C4-2B (cell line): ENCODE results near the gene MRC2.

Source experiments
- H3K27ac ChIP-seq: fragments of 450-650 bp; 2 replicates; pipeline ENCODE4 v1.5.1; 2017
- CTCF ChIP-seq: fragments of 450-650 bp; conservative IDR thresholded peaks from 2 replicates; pipeline ENCODE4 v1.5.1; 2017; ENCODE audit warnings: mild to moderate bottlenecking
- ZFX ChIP-seq: fragments of 450-650 bp; IDR thresholded peaks from 2 replicates; pipeline ENCODE4 v1.6.1; 2017

Gene MRC2

GRCh38 chr17:62653002-62653825 lies 25.7 kb downstream of the MRC2 start:
- peak overlapping the region; percentile 60 for H3K27ac ChIP-seq
- no peak for TF ChIP-seq ZFX
- TF ChIP-seq CTCF = no peak

GRCh38 chr17:62653826-62654761 lies 26.6 kb downstream of the MRC2 start:
- TF ChIP-seq ZFX = no peak
- no peak for TF ChIP-seq CTCF
- no peak overlapping the region for H3K27ac ChIP-seq

- TF ChIP-seq ZFX (no peak), CTCF (no peak)
These were observed 28.2 kb downstream of the MRC2 start for GRCh38 chr17:62655656-62656055.

GRCh38 chr17:62656446-62656845 lies 29.0 kb downstream of the MRC2 start:
- no peak for TF ChIP-seq ZFX
- H3K27ac ChIP-seq = no peak overlapping the region

More at GRCh38 chr17:62655656-62656055, 28.2 kb downstream of the MRC2 start:
- H3K27ac ChIP-seq = no peak overlapping the region

GRCh38 chr17:62657145-62657665 lies 29.7 kb downstream of the MRC2 start:
- H3K27ac ChIP-seq = no peak overlapping the region
- no peak for TF ChIP-seq CTCF
- TF ChIP-seq ZFX = no peak

- TF ChIP-seq ZFX (no peak), CTCF (no peak)
- H3K27ac ChIP-seq = no peak overlapping the region
These were observed 30.2 kb downstream of the MRC2 start for GRCh38 chr17:62657690-62658089.

- no peak overlapping the region for H3K27ac ChIP-seq
- TF ChIP-seq ZFX = no peak
- TF ChIP-seq CTCF = no peak
These were observed 30.9 kb downstream of the MRC2 start for GRCh38 chr17:62658136-62658920.
